Kidney capillary endothelial cell (primary cell): ENCODE results near the gene SYNGR1.
"Not testable (repeated sequence)": the region's sequence is repeated elsewhere in the genome, so short reads cannot be mapped to it uniquely, and the experiment has no call there.

Source experiments
- DNase-seq: peaks from one replicate; pipeline ENCODE4 v3.0.0-alpha.2; 2018; ENCODE audit warnings: low spot score

The SYNGR1 gene

GRCh38 chr22:39351689-39352214 is 2.0 kb downstream of the SYNGR1 start:
- no peak for DNase-seq

DNA sequence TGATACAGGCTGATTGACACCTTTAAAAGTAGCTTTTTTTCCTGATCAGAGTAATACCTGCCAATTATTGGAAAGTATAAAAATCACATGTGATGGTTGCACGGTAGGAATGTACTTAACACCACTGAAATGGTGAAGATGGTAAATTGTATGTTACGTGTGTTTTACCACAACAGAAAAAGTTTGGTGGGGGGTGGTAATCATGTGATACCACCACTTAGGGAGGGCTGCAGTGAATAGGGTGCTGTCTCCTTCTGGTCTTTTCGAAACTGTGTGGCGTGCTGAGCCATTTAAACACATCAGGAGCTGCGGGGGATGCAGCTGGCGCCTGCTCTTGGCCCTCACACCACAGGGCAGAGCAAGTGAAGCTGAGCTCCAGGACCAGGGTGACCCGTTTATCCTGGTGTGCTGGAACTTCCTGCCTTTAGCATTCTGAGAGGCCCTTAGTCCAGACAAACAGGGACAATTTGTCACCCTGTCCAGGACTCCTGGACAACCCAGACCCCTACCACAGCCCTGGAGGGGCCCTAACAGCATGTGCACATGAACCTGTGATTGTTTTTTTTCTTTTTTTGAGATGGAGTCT is 2.6 kb downstream of the SYNGR1 start:
- DNase-seq, result no peak

DNA sequence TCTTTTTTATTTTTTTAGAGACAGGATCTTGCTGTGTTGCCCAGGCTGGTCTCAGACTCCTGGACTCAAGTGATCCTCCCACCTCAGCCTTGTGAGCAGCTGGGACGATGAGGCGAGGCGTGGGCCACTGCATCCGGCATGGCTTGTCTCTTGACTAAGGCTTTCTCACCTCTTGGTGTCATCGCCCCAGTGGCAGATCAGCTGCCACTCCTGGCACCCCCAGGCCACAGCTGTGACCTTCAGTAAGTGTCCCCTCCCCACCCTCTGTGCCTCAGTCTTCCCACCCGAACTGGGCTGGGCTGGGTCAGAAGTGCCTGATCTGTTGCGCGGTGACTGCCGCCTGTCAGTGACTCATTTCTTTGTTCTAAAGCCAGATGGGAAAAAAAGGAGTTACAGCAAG is 3.6 kb downstream of the SYNGR1 start:
- DNase-seq, result no peak

DNA sequence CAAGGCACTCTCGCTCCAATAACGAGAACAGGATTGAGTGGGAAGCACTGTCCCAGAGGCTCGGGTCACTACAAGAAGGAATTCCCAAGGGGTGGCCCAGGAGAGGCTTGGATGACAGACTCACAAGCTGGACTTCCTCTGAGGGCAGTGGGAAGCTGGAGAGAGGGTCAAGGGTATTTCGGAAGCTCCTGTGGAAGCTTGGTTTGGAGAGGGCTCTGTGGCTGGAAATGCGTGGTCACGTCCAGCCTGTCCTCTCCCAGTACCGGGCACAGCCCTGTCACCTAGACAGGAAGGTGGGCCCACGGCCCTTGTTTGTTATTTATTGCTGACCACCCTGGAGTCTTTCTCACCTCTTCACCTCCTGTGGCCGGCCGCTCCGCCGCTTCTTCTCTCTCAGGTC is 5.3 kb downstream of the SYNGR1 start:
- DNase-seq, result no peak

- not testable (repeated sequence) for DNase-seq
These were observed 6.0 kb downstream of the SYNGR1 start for GRCh38 chr22:39355805-39356204.

- no peak for DNase-seq
These were observed 6.7 kb downstream of the SYNGR1 start for GRCh38 chr22:39356464-39356863.

- DNase-seq, result not testable (repeated sequence)
These were observed 7.6 kb downstream of the SYNGR1 start for GRCh38 chr22:39357110-39358108.

GRCh38 chr22:39358197-39358596 is 8.4 kb downstream of the SYNGR1 start:
- DNase-seq, result not testable (repeated sequence)

DNA sequence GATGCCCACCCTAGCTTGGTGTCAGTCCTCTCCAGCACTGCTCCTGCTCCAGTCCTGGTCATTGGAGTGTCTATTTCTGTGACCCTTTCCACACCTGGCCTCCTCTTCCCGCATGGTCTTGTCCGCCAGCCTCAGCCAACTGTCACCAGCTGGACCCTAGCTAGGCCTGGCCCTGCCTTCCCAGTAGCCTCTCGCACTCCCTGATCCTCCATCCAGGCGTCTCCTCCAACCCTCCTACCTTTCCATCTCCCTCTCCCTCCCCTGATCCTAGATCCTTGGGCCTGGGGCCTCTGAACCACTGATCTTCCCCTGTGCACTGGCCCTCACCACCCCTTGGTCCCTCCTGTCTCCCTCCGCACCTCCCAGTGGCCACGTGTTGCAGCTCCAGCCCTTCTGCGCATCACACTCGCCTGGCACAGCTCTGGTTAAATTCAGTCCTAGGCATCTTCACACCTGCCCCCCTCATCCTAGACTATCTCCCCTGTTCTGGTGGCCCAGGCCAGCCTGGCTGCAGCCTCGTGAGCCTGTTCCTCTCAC is 9.9 kb downstream of the SYNGR1 start:
- DNase-seq, result no peak

DNA sequence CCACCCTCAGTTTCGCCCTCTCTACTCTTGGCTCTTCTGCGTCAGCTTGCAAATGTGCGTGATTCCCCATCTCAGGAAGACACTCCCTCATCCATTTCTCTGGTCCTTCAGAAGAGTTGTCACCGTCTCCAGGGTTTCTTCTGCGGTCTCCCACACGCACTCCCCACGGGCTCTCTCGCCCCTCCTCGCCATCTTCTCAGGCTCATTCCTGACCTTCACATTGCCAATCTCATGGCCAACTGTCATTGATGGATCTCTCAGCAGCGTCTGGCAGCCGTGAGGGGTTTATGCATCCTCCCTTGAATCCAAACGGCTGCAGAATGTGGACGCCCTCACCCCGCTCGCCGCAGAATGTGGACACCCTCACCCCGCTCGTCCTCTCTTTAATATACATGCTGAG is 10.5 kb downstream of the SYNGR1 start:
- DNase-seq, result no peak

- DNase-seq, result no peak
These were observed 11.1 kb downstream of the SYNGR1 start for GRCh38 chr22:39360674-39361413.

- no peak for DNase-seq
These were observed 11.7 kb downstream of the SYNGR1 start for GRCh38 chr22:39361496-39361895.

DNA sequence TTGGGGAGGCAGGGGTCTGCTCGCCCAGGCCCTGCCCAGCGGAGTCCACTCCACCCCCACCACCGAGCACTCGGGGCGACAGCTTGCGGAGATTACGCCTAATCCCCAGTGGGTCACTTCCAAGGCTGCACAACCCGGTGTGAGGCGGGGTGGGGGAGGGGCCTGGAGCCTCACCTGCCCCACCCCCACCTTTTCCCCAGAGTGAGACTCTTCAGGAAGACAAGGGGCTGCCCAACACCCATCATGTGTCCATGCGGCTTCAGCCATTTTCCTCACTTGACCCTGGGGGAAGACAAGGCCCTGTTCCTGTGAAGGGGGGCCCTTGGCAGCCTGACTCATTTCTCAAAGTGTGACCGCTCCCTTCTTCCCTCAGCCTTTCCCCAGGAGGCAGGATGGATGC is 12.5 kb downstream of the SYNGR1 start:
- no peak for DNase-seq

DNA sequence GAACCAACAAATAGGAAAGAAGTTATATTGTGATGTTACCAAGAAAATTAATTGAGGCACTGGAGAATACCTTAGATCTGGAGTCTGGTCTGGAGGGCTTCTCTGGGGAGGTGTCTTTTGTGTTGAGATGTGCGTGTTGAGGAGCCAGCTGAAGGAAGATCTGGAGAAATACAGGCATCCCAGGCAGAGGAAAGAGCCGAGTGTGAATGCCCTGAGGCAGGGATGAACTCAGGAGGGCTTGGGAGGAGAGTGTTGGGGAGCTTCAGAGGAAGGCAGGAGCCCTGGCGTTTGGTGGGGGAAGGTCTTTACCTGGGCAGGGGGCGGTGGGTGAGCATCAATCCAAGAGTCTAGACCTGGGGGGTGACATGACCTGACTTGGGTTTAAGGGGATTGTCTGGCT is 13.1 kb downstream of the SYNGR1 start:
- DNase-seq, result no peak

- DNase-seq, result no peak
These were observed 14.1 kb downstream of the SYNGR1 start for GRCh38 chr22:39363751-39364515.

- DNase-seq, result no peak
These were observed 15.1 kb downstream of the SYNGR1 start for GRCh38 chr22:39364714-39365491.

- DNase-seq, result no peak
These were observed 15.6 kb downstream of the SYNGR1 start for GRCh38 chr22:39365492-39365780.

GRCh38 chr22:39367035-39367434 is 17.2 kb downstream of the SYNGR1 start:
- no peak for DNase-seq

DNA sequence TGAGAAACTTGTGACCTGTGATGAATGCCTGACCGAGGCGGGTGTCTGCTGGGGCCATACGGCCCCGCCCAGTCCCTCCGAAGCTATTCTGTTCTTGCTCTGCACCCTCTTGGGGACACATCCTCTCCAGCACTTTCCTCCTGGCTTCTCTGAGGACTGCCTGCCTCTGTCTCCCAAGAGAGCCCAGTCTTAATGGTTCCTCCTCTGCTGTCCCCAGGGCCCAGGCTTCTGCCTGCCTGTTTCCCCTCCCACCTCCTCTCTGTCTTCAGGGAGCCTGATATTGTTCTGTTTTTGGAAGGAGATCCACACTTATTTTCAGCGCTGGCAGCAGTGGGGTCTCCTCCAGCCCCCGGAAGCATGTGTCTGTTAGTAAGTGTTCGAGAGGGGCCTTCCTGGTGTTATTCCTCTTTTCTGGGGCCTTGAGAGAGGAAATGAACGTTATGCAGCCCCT is 18.7 kb downstream of the SYNGR1 start:
- DNase-seq, result no peak

DNA sequence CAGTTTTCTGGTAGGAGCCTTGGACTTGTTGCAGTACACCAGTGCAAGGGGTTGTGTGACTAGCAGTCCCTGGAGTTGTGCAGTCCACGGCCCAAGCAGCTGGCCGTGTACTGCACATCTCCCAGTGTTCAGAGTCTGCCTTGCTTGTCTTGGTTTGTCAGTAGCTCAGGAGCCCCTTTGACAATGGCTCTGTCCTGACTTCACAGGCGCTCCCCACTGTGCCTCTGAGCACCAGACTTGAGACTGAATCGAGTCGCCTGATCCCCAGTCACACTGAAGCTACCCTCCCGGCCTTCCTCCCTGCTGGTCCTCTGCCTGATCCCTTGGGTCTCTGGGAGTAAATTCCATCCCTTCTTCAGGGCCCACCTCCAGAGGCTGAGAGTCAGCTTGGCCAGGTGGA is 19.4 kb downstream of the SYNGR1 start:
- DNase-seq, result no peak

DNA sequence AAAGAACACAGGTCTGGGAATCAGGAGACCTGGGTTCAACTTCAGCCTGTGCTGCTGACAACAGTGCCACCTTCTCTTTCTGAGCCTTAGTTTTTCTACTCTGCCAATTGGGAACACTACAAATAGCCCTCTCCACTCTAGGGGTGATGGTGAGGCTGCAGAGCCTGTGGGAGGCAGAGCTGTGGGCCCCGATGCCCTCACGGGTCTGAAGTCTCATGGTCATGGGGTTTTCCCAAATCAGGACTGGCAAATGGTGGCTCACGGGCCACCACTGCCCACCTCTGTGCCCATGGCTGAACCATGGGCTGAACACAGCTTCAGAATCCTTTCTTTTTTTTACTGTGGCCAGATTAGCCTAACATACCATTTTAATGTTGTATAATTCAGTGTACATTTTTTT is 19.8 kb downstream of the SYNGR1 start:
- DNase-seq, result no peak
